Activated T-cell treated with anti-CD3 and anti-CD28 coated beads, Interleukin-2, amount 50 U/mL, for 72 hours (primary cell): ENCODE data around the gene SUCLA2. TPM values are rescaled to one million over a fixed set of nuclear protein-coding genes. Genes with fewer than 3 reads are reported as not detected.
"Not testable (repeated sequence)": the region's sequence is repeated elsewhere in the genome, so short reads cannot be mapped to it uniquely, and the experiment has no call there.

ENCODE experiments used
- ATAC-seq, 2 donors: fragments of 150-1000 bp; cut with Tn5 transposase; replicated peaks in 1 of 2; 2 replicates each; pipeline ENCODE4 v1.10.0; 2021; ENCODE audit warnings: moderate library complexity in 2 of 2, mild to moderate bottlenecking in 1 of 2
- DNase-seq, 2 donors: peaks; one replicate each; pipeline ENCODE4 v3.0.0; 2021 to 2022; ENCODE audit warnings: mixed read lengths in 1 of 2
- H3K27ac Mint-ChIP-seq: one replicate; pipeline ENCODE4 v1.8.0; 2022; ENCODE audit warnings: mild to moderate bottlenecking, moderate library complexity, mixed read lengths
- H3K27me3 Mint-ChIP-seq: one replicate; pipeline ENCODE4 v1.8.0; 2022; ENCODE audit warnings: low read depth, mixed read lengths
- H3K36me3 Mint-ChIP-seq, 2 donors: one replicate each; pipeline ENCODE4 v1.8.0; 2022; ENCODE audit warnings: mixed read lengths in 2 of 2, mild to moderate bottlenecking in 1 of 2; ENCODE audit not compliant: insufficient read depth in 2 of 2
- H3K4me1 Mint-ChIP-seq: one replicate; pipeline ENCODE4 v1.8.0; 2022; ENCODE audit warnings: low read depth, mixed read lengths
- H3K4me3 Mint-ChIP-seq, 2 donors: one replicate each; pipeline ENCODE4 v1.8.0; 2022; ENCODE audit warnings: mild to moderate bottlenecking in 2 of 2, mixed read lengths in 2 of 2, moderate library complexity in 2 of 2
- H3K9me3 Mint-ChIP-seq, 2 donors: one replicate each; pipeline ENCODE4 v1.8.0; 2022; ENCODE audit warnings: mixed read lengths in 2 of 2
- total RNA-seq, 2 donors: library from RNA; stranded (reverse); gene quantifications; one replicate each; pipeline ENCODE4 v1.2.3, GENCODE V29; 2022

SUCLA2 gene
- total RNA-seq, 2 donors from 2014 or later = 35.0 to 45.0 TPM

GRCh38 chr13:47976325-47976724 lies 24.7 kb downstream of the SUCLA2 start:
- DNase-seq (no peak), ATAC-seq (no peak)
- Mint-ChIP-seq H3K36me3 (peaks cover 21 to 50% of the 10 kb centered on the region in 2 donors), H3K27ac (no peak overlapping the region), H3K9me3 (peaks cover 7 to 10% of the 10 kb centered on the region in 2 donors), H3K27me3 (no peaks in the 10 kb centered on the region), H3K4me1 (peaks cover 6% of the 10 kb centered on the region), H3K4me3 (no peak overlapping the region)

DNA sequence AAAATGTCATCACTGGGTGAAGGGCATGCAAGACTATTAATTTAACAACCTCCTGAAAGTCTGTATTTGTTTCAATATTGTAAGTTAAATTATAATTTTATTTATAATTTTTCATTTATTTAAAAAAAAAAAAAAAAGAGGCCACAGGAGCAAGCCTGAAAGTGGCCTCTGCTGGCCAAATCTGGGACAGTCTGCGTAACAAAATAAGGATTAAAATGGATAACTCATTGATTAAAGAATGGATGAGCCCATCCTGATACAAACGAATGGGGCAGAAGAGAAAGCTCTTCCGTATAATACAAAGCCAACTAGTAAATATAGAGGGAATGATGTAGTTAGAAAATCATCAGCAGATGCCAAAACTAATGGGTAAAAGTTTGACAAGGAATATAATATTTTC lies 36.2 kb downstream of the SUCLA2 start:
- ATAC-seq = no peak
- Mint-ChIP-seq H3K27ac (no peak overlapping the region), H3K9me3 (peaks cover 3 to 8% of the 10 kb centered on the region in 2 donors), H3K4me1 (no peaks in the 10 kb centered on the region), H3K4me3 (no peak overlapping the region), H3K36me3 (peaks cover 13 to 47% of the 10 kb centered on the region in 2 donors), H3K27me3 (no peaks in the 10 kb centered on the region)
- DNase-seq = no peak

GRCh38 chr13:47962237-47962636 lies 38.8 kb downstream of the SUCLA2 start:
- Mint-ChIP-seq H3K4me1 (no peaks in the 10 kb centered on the region), H3K27ac (no peak overlapping the region), H3K27me3 (no peaks in the 10 kb centered on the region), H3K9me3 (peaks cover 12 to 15% of the 10 kb centered on the region in 2 donors), H3K36me3 (peaks cover 26 to 72% of the 10 kb centered on the region in 2 donors), H3K4me3 (no peak overlapping the region)
- ATAC-seq = no peak
- no peak for DNase-seq

GRCh38 chr13:47959468-47960247 lies 41.4 kb downstream of the SUCLA2 start:
- no peak overlapping the region for H3K27ac Mint-ChIP-seq
- peaks cover 15 to 18% of the 10 kb centered on the region in 2 donors for H3K9me3 Mint-ChIP-seq
- no peaks in the 10 kb centered on the region for H3K27me3 Mint-ChIP-seq
- H3K36me3 Mint-ChIP-seq = peaks cover 33 to 77% of the 10 kb centered on the region in 2 donors
- ATAC-seq = no peak
- no peak for DNase-seq
- no peaks in the 10 kb centered on the region for H3K4me1 Mint-ChIP-seq
- no peak overlapping the region for H3K4me3 Mint-ChIP-seq

DNA sequence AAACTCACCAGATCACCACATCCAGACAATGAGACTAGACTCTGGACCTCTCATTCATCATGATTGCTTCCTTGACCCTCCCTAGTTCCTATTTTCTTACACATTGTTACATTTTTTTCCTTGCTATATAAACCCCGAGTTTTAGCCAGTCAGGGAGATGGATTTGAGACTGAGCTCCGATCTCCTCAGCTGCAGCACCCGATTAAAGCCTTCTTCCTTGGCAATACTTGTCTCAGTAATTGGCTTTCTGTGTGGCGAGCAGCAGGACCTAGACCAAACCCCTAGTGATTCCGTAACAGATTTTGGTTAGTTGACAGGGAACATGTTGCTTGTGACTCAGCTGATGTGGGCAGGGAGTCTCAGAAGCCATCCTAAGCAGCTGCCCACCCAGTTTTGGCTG lies 44.0 kb downstream of the SUCLA2 start:
- peaks cover 4% of the 10 kb centered on the region for H3K4me1 Mint-ChIP-seq
- H3K27ac Mint-ChIP-seq = no peak overlapping the region
- H3K9me3 Mint-ChIP-seq = peaks cover 13 to 18% of the 10 kb centered on the region in 2 donors
- H3K4me3 Mint-ChIP-seq = no peak overlapping the region
- ATAC-seq (no peak), DNase-seq (no peak)
- no peaks in the 10 kb centered on the region for H3K27me3 Mint-ChIP-seq
- peaks cover 34 to 73% of the 10 kb centered on the region in 2 donors for H3K36me3 Mint-ChIP-seq

- Mint-ChIP-seq H3K4me3 (no peak overlapping the region), H3K27me3 (no peaks in the 10 kb centered on the region), H3K27ac (no peak overlapping the region), H3K36me3 (peaks cover 34 to 72% of the 10 kb centered on the region in 2 donors), H3K4me1 (peaks cover 4% of the 10 kb centered on the region), H3K9me3 (peaks cover 13 to 18% of the 10 kb centered on the region in 2 donors)
- no peak for ATAC-seq
- no peak for DNase-seq
Observed at GRCh38 chr13:47955836-47956235, 45.2 kb downstream of the SUCLA2 start.

DNA sequence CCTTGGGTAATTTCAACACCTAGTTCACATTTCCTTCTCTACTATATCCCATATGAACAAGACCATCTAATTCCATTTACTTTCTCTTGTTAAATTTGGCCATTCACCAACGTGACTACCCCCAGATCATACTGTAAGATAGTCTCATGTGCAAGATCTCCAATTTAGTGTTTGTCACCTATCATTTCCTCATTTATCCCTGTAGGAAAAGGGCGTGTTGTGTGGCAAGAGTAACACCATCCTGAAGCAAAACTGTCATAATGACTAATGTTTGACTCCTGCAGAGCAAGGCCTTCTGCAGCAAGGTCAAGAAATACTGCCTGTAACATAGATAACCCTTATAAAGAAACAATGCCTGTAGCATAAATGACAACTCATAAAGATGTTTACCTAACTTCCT lies 51.3 kb downstream of the SUCLA2 start:
- peak overlapping the region; percentile 12 for H3K27ac Mint-ChIP-seq
- ATAC-seq (no peak), DNase-seq (no peak)
- peaks cover 4% of the 10 kb centered on the region for H3K4me1 Mint-ChIP-seq
- no peaks in the 10 kb centered on the region for H3K9me3 Mint-ChIP-seq
- peaks cover 11 to 29% of the 10 kb centered on the region in 2 donors for H3K36me3 Mint-ChIP-seq
- no peaks in the 10 kb centered on the region for H3K27me3 Mint-ChIP-seq
- H3K4me3 Mint-ChIP-seq = no peak overlapping the region

- Mint-ChIP-seq H3K36me3 (peaks cover 9 to 21% of the 10 kb centered on the region in 2 donors), H3K4me3 (no peak overlapping the region), H3K27me3 (no peaks in the 10 kb centered on the region), H3K27ac (peak overlapping the region; percentile 27), H3K9me3 (no peaks in the 10 kb centered on the region), H3K4me1 (no peaks in the 10 kb centered on the region)
- ATAC-seq (no peak), DNase-seq (no peak)
Observed at GRCh38 chr13:47945738-47946137, 55.3 kb downstream of the SUCLA2 start.

DNA sequence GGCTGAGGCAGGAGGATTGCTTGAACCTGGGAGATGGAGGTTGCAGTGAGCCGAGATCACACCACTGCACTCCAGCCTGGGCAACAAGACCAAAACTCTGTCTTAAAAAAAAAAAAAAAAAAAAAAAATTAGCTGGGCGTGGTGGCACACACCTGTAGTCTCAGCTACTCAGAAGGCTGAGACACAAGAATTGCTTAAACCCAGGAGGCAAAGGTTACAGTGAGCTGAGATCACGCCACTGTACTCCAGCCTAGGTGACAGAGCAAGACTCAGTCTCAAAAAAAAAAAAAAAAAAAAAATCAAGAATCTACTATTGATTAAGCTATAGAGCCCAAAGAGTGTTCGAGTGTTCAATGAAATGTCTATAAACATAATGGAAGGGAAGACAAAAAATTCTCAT lies 55.9 kb downstream of the SUCLA2 start:
- not testable (repeated sequence) for DNase-seq, H3K4me1 Mint-ChIP-seq, H3K27ac Mint-ChIP-seq, H3K9me3 Mint-ChIP-seq, H3K27me3 Mint-ChIP-seq, ATAC-seq, H3K4me3 Mint-ChIP-seq
- peaks cover 9 to 21% of the 10 kb centered on the region in 2 donors for H3K36me3 Mint-ChIP-seq

- Mint-ChIP-seq H3K27ac (no peak overlapping the region), H3K4me1 (peaks cover 5% of the 10 kb centered on the region), H3K9me3 (peaks cover 0 to 1% of the 10 kb centered on the region in 2 donors), H3K4me3 (no peak overlapping the region), H3K36me3 (peaks cover 2 to 10% of the 10 kb centered on the region in 2 donors), H3K27me3 (no peaks in the 10 kb centered on the region)
- no peak for ATAC-seq
- DNase-seq = no peak
Observed at GRCh38 chr13:47934371-47934770, 66.7 kb downstream of the SUCLA2 start.

DNA sequence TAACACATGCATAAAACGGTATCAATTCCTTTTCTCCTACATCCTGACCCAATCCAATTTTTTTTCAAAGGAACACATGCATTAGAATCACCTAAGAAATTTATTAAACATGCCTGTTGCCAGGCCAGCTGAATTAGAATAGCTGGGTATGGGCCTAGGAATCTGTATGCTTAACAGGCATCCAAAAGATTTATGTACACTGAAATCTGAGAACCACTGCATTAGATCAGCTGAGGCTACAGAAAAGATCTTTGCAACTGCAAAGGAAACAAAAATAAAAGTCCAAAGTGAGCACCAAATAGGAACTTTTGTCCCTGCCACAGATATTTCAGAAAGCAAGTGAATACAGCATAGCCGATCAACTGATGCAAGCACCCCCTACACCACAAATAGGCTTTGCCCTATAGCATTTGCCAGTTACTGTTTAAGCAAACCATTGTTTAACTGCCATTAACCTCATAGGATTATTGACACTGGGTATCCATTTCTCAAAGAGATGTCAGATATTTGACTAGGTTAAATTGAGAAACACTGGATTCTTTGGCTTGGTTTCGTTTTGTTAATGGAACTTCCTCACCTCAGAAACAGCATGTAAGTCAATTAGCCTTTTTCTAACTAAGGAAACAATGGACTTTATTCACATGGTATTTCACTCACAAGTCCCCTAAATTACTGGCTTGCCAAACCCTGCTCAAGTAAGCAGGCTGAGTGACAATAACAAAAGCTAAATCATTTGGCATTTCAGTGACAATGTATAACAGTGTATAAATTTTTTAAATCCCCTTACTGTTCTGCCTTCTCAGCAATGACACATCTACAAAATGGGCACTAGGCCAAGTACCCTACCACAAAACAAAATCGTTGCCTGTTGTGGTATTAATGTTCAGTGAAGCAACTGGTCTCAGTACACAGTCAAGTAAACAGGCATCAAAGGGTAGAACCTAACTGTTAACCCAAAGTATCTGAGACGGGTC lies 67.8 kb downstream of the SUCLA2 start:
- peaks cover 5% of the 10 kb centered on the region for H3K4me1 Mint-ChIP-seq
- peaks cover 2 to 4% of the 10 kb centered on the region in 2 donors for H3K36me3 Mint-ChIP-seq
- peak in 1 of 2 donors; percentile 2 for DNase-seq
- ATAC-seq = peak; percentile 19 to 20
- no peaks in the 10 kb centered on the region for H3K27me3 Mint-ChIP-seq
- H3K4me3 Mint-ChIP-seq = no peak overlapping the region
- peaks cover 0 to 1% of the 10 kb centered on the region in 2 donors for H3K9me3 Mint-ChIP-seq
- H3K27ac Mint-ChIP-seq = no peak overlapping the region

- no peak for DNase-seq
- peaks cover 5% of the 10 kb centered on the region for H3K4me1 Mint-ChIP-seq
- H3K9me3 Mint-ChIP-seq = no peaks in the 10 kb centered on the region
- no peak for ATAC-seq
- H3K27me3 Mint-ChIP-seq = no peaks in the 10 kb centered on the region
- H3K4me3 Mint-ChIP-seq = no peak overlapping the region
- no peaks in the 10 kb centered on the region for H3K36me3 Mint-ChIP-seq
- H3K27ac Mint-ChIP-seq = no peak overlapping the region
Observed at GRCh38 chr13:47930649-47931165, 70.4 kb downstream of the SUCLA2 start.

DNA sequence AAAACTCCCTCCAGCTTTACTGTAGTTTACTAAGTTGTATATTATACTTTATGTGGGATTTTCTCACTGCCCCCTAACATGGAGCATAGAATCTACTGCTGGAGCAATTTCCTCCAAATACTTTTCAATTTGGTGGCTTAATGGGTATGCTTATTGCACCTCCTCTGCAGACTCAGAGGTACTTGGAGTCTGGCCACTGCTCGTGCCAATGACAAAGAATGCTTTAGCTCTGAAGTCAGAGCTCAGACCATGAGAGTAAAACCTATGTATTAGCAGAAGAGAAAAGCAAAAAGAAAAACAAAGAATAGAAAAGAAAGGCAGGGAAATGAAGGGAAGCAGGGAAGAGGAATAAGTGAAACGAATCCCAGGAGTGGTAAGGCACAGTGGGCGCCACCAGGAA lies 71.9 kb downstream of the SUCLA2 start:
- DNase-seq (no peak), ATAC-seq (no peak)
- H3K27me3 Mint-ChIP-seq = no peaks in the 10 kb centered on the region
- H3K4me1 Mint-ChIP-seq = no peaks in the 10 kb centered on the region
- no peaks in the 10 kb centered on the region for H3K9me3 Mint-ChIP-seq
- no peak overlapping the region for H3K4me3 Mint-ChIP-seq
- H3K36me3 Mint-ChIP-seq = no peaks in the 10 kb centered on the region
- no peak overlapping the region for H3K27ac Mint-ChIP-seq
